Endothelial cell of hepatic sinusoid (primary cell): ENCODE measurements around the gene NCOA6.

Experiments used
- in situ Hi-C: cut with HindIII; loops from 2 replicates; pipeline ENCODE4 v1.10.0; 2017; ENCODE audit warnings: low sequenced_read_pairs

Gene NCOA6

GRCh38 chr20:34825530-34826362 is at the start of gene NCOA6:
Gene NCOA6 (minus strand): TSS chr20:34825651. CDS start chr20:34782355, 43,296 bp downstream.
- in situ Hi-C loops = no loop called here

- in situ Hi-C loops = no loop called here
Observed at GRCh38 chr20:34874094-34874654, 48.7 kb upstream of the NCOA6 start.

- in situ Hi-C loops = no loop called here
Observed at GRCh38 chr20:34873583-34874093, 48.2 kb upstream of the NCOA6 start.

GRCh38 chr20:34872622-34873224 is 47.3 kb upstream of the NCOA6 start, which contains the start of gene GGT7:
Gene GGT7 (minus strand): TSS chr20:34872856. CDS start chr20:34872815, 41 bp downstream.
- in situ Hi-C loops = no loop called here

GRCh38 chr20:34871966-34872621 is 46.6 kb upstream of the NCOA6 start:
- in situ Hi-C loops = no loop called here

GRCh38 chr20:34871320-34871926 is 46.0 kb upstream of the NCOA6 start:
- in situ Hi-C loops = no loop called here

- in situ Hi-C loops = loop anchor here (5.0 kb wide), 1 partner anchor 78 kb away; no protein-coding TSS in a partner anchor
Observed at GRCh38 chr20:34864216-34864615, 38.8 kb upstream of the NCOA6 start.

GRCh38 chr20:34863421-34863965 is 38.0 kb upstream of the NCOA6 start:
- in situ Hi-C loops = loop anchor here (5.0 kb wide), 1 partner anchor 79 kb away; no protein-coding TSS in a partner anchor

- in situ Hi-C loops = loop anchor here (5.0 kb wide), 1 partner anchor 80 kb away; no protein-coding TSS in a partner anchor
Observed at GRCh38 chr20:34862724-34863123, 37.3 kb upstream of the NCOA6 start.

- in situ Hi-C loops = loop anchor here (5.0 kb wide), 1 partner anchor 81 kb away; no protein-coding TSS in a partner anchor
Observed at GRCh38 chr20:34861386-34862084, 36.1 kb upstream of the NCOA6 start.

- in situ Hi-C loops = loop anchor here (5.0 kb wide), 1 partner anchor 82 kb away; no protein-coding TSS in a partner anchor
Observed at GRCh38 chr20:34859826-34860545, 34.5 kb upstream of the NCOA6 start.

GRCh38 chr20:34859367-34859766 is 33.9 kb upstream of the NCOA6 start:
- in situ Hi-C loops = no loop called here

GRCh38 chr20:34852298-34852697 is 26.8 kb upstream of the NCOA6 start:
- in situ Hi-C loops = no loop called here

- in situ Hi-C loops = no loop called here
Observed at GRCh38 chr20:34850969-34851368, 25.5 kb upstream of the NCOA6 start.

GRCh38 chr20:34849778-34850177 is 24.3 kb upstream of the NCOA6 start:
- in situ Hi-C loops = no loop called here

GRCh38 chr20:34848597-34848996 is 23.1 kb upstream of the NCOA6 start:
- in situ Hi-C loops = no loop called here

- in situ Hi-C loops = no loop called here
Observed at GRCh38 chr20:34843421-34843820, 18.0 kb upstream of the NCOA6 start.

GRCh38 chr20:34842143-34842542 is 16.7 kb upstream of the NCOA6 start:
- in situ Hi-C loops = no loop called here

GRCh38 chr20:34834459-34834893 is 9.0 kb upstream of the NCOA6 start:
- in situ Hi-C loops = no loop called here
